ENCODE measurements around the gene ANKRD34C.

Gene ANKRD34C

GRCh38 chr15:79282371-79283251, at the start of gene ANKRD34C:
Gene ANKRD34C, plus strand, starts transcription at chr15:79282722. Its CDS starts 10,563 bp downstream, at chr15:79293285.
- DNase-seq (ENCODE audit: low read depth): no peak

GRCh38 chr15:79233236-79233635, 49.3 kb upstream of the ANKRD34C start:
- DNase-seq (ENCODE audit: low read depth): no peak

- no peak for DNase-seq (ENCODE audit: low read depth)
These were observed 42.5 kb upstream of the ANKRD34C start for GRCh38 chr15:79240036-79240435.

GRCh38 chr15:79243723-79244122, 38.8 kb upstream of the ANKRD34C start:
- DNase-seq (ENCODE audit: low read depth): no peak

- DNase-seq (ENCODE audit: low read depth): no peak
These were observed 37.6 kb upstream of the ANKRD34C start for GRCh38 chr15:79244876-79245275.

GRCh38 chr15:79248183-79248582, 34.3 kb upstream of the ANKRD34C start:
- no peak for DNase-seq (ENCODE audit: low read depth)

GRCh38 chr15:79257454-79257853, 25.1 kb upstream of the ANKRD34C start:
- no peak for DNase-seq (ENCODE audit: low read depth)

GRCh38 chr15:79261836-79262235, 20.7 kb upstream of the ANKRD34C start:
- no peak for DNase-seq (ENCODE audit: low read depth)

- no peak for DNase-seq (ENCODE audit: low read depth)
These were observed 17.4 kb upstream of the ANKRD34C start for GRCh38 chr15:79265167-79265566.

GRCh38 chr15:79265987-79266579, 16.4 kb upstream of the ANKRD34C start:
- no peak for DNase-seq (ENCODE audit: low read depth)

- peak; percentile 6 for DNase-seq (ENCODE audit: low read depth)
These were observed 928 bp downstream of the ANKRD34C start for GRCh38 chr15:79283252-79284048.

GRCh38 chr15:79290642-79291275, 8.2 kb downstream of the ANKRD34C start:
- no peak for DNase-seq (ENCODE audit: low read depth)

- no peak for DNase-seq (ENCODE audit: low read depth)
These were observed 9.5 kb downstream of the ANKRD34C start for GRCh38 chr15:79292011-79292410.

- no peak for DNase-seq (ENCODE audit: low read depth)
These were observed 11.6 kb downstream of the ANKRD34C start for GRCh38 chr15:79294075-79294474.

GRCh38 chr15:79296583-79296982, 14.1 kb downstream of the ANKRD34C start:
- DNase-seq (ENCODE audit: low read depth): no peak

- no peak for DNase-seq (ENCODE audit: low read depth)
These were observed 16.8 kb downstream of the ANKRD34C start for GRCh38 chr15:79299126-79299840.

- DNase-seq (ENCODE audit: low read depth): no peak
These were observed 17.3 kb downstream of the ANKRD34C start for GRCh38 chr15:79299841-79300235.

- no peak for DNase-seq (ENCODE audit: low read depth)
These were observed 24.7 kb downstream of the ANKRD34C start for GRCh38 chr15:79307251-79307650.

GRCh38 chr15:79308874-79309273, 26.4 kb downstream of the ANKRD34C start:
- DNase-seq (ENCODE audit: low read depth): no peak

GRCh38 chr15:79310612-79310984, 28.1 kb downstream of the ANKRD34C start:
- no peak for DNase-seq (ENCODE audit: low read depth)

Data from stromal cell of bone marrow (primary cell).